Endothelial cell of umbilical vein (primary cell): ENCODE results near the gene TSR3. TPM values are rescaled to one million over a fixed set of nuclear protein-coding genes. Genes with fewer than 3 reads are reported as not detected.

ENCODE experiments used
- BruUV-seq: library from RNA; stranded (reverse); fragments of 400-500 nt; replicated peaks from 2 replicates; lab custom pipeline; 2021; lab: Mats Ljungman, UMichigan
- CTCF ChIA-PET: fragments of 300-600, 350-600 bp; sonication (Branson Sonifier 250); formaldehyde crosslinking; loops from one replicate; lab custom pipeline; 2021; ENCODE audit warnings: antibody characterized with exemption, inconsistent platforms; lab: Charles Lee
- POLR2A ChIA-PET: fragments of 300-600, 350-600 bp; sonication (Branson Sonifier 250); formaldehyde crosslinking; loops from one replicate; lab custom pipeline; 2021; ENCODE audit warnings: antibody characterized with exemption, inconsistent platforms; lab: Charles Lee
- DNase-seq: peaks from one replicate; pipeline ENCODE4 v3.0.0-alpha.2; 2011; ENCODE audit warnings: low read depth, low spot score
- FAIRE-seq: peaks from 2 replicates; lab custom pipeline; 2011; peaks lifted over from hg19 to GRCh38; lab: Jason Lieb, UNC
- H2AFZ ChIP-seq: 2 replicates; pipeline ENCODE4 v1.6.0; 2012; ENCODE audit warnings: low read depth, low read length, control low read depth, inconsistent platforms
- H3K27ac ChIP-seq: 2 replicates; pipeline ENCODE4 v1.5.1; 2011; ENCODE audit warnings: low read depth, mild to moderate bottlenecking, control low read depth, low read length, moderate library complexity; ENCODE audit not compliant: insufficient read depth
- H3K27me3 ChIP-seq, 2 experiments: 2 replicates each; pipeline versions ENCODE4 v1.6.0 to v1.6.1; 2011; ENCODE audit warnings: low read length in 2 of 2, mixed read lengths in 1 of 2; ENCODE audit not compliant: control insufficient read depth in 2 of 2, insufficient read depth in 2 of 2
- H3K36me3 ChIP-seq, 2 experiments: 2 replicates in 1 of 2; 3 replicates in 1 of 2; pipeline ENCODE4 v1.5.1; 2011; ENCODE audit warnings: low read length in 2 of 2, mild to moderate bottlenecking in 1 of 2, moderate library complexity in 1 of 2; ENCODE audit not compliant: control insufficient read depth in 2 of 2, insufficient read depth in 2 of 2; ENCODE audit errors: extremely low read depth in 1 of 2
- H3K4me1 ChIP-seq: 3 replicates; pipeline ENCODE4 v1.5.1; 2011; ENCODE audit warnings: mild to moderate bottlenecking, low read length; ENCODE audit not compliant: control insufficient read depth, insufficient read depth; ENCODE audit errors: extremely low read depth
- H3K4me2 ChIP-seq: 2 replicates; pipeline ENCODE4 v1.6.1; 2011; ENCODE audit warnings: low read length, control low read depth, mixed read lengths; ENCODE audit not compliant: insufficient read depth
- H3K4me3 ChIP-seq, 3 experiments: fragments of 200-600 bp in 1 of 3; sonication (generic), shearing (Covaris generic) in 1 of 3; replicated peaks in 1 of 3; 2 replicates each; pipeline ENCODE4 v1.5.1; 2011 to 2016; ENCODE audit warnings: control low read depth in 3 of 3, low read length in 3 of 3, mild to moderate bottlenecking in 2 of 3, inconsistent platforms in 1 of 3, low read depth in 1 of 3, moderate library complexity in 1 of 3; ENCODE audit not compliant: insufficient read depth in 1 of 3
- H3K79me2 ChIP-seq: 2 replicates; pipeline ENCODE4 v1.6.0; 2012; ENCODE audit warnings: low read length, inconsistent platforms; ENCODE audit not compliant: control insufficient read depth, insufficient read depth
- H3K9ac ChIP-seq: replicated peaks from 2 replicates; pipeline ENCODE3; 2011; ENCODE audit warnings: low read length, control low read depth; ENCODE audit not compliant: insufficient read depth; ENCODE audit errors: extremely low read depth
- H3K9me1 ChIP-seq: replicated peaks from 3 replicates; pipeline ENCODE4 v1.6.0; 2011; ENCODE audit warnings: mild to moderate bottlenecking, low read length; ENCODE audit not compliant: control insufficient read depth, insufficient read depth; ENCODE audit errors: extremely low read depth
- H3K9me3 ChIP-seq: replicated peaks from 2 replicates; pipeline ENCODE4 v1.5.1; 2012; ENCODE audit warnings: low read length, inconsistent platforms; ENCODE audit not compliant: control insufficient read depth, insufficient read depth
- H4K20me1 ChIP-seq: replicated peaks from 2 replicates; pipeline ENCODE3; 2011; ENCODE audit warnings: mild to moderate bottlenecking, low read length; ENCODE audit not compliant: control insufficient read depth, insufficient read depth; ENCODE audit errors: extremely low read depth
- EZH2 ChIP-seq: IDR thresholded peaks from 2 replicates; pipeline ENCODE4 v1.6.1; 2012; ENCODE audit warnings: borderline replicate concordance, low read depth, mild to moderate bottlenecking, moderate library complexity, low read length, inconsistent platforms; ENCODE audit not compliant: severe bottlenecking
- FOS ChIP-seq: IDR thresholded peaks from 2 replicates; pipeline ENCODE4 v1.6.1; 2011; ENCODE audit warnings: mild to moderate bottlenecking, low read length, moderate library complexity, borderline replicate concordance; ENCODE audit not compliant: insufficient read depth
- GATA2 ChIP-seq: IDR thresholded peaks from 2 replicates; pipeline ENCODE4 v1.7.0; 2011; ENCODE audit warnings: low read depth, mild to moderate bottlenecking, moderate library complexity, mixed read lengths, low read length; ENCODE audit not compliant: insufficient read length, insufficient read depth
- JUN ChIP-seq: IDR thresholded peaks from 2 replicates; pipeline ENCODE4 v1.6.1; 2011; ENCODE audit warnings: borderline replicate concordance, low read depth; ENCODE audit not compliant: insufficient read length, insufficient read depth
- MYC ChIP-seq: IDR thresholded peaks from one replicate; pipeline ENCODE4 v1.6.1; 2011; ENCODE audit warnings: mild to moderate bottlenecking, low read depth, low read length
- POLR2A ChIP-seq: IDR thresholded peaks from 2 replicates; pipeline ENCODE4 v1.6.1; 2012; ENCODE audit warnings: low read depth, mild to moderate bottlenecking, control low read depth, low read length
- POLR2AphosphoS5 ChIP-seq: IDR thresholded peaks from 2 replicates; pipeline ENCODE4 v1.6.1; 2012; ENCODE audit warnings: low read depth, mild to moderate bottlenecking, control low read depth, low read length, moderate library complexity; ENCODE audit not compliant: insufficient read depth
- dilution Hi-C: fragments of 300-500 bp; cut with MboI; formaldehyde crosslinking; loops from one replicate; pipeline ENCODE4 v1.15.0; 2019; ENCODE audit warnings: low sequenced_read_pairs; ENCODE audit not compliant: extremely low pct_ligation_motif_present
- intact Hi-C: fragments of 100-400 bp; cut with micrococcal nuclease; formaldehyde crosslinking; loops from one replicate; pipeline ENCODE4 v1.10.0; 2022
- polyA plus RNA-seq, 4 experiments: library from polyadenylated mRNA; depleted of rRNA in 3 of 4; stranded (reverse) in 3 of 4; unstranded in 1 of 4; fragments of >200 nt; gene quantifications; 2 replicates each; pipeline versions ENCODE4 v1.2.1 to v1.2.3, GENCODE V29; 2011 to 2012; ENCODE audit warnings: missing spikeins in 1 of 4
- total RNA-seq: library from RNA; stranded (reverse); gene quantifications from 2 replicates; pipeline ENCODE4 v1.2.3, GENCODE V29; 2021
- TF ChIP-seq, protein P1 (sequence below), 2 donors: IDR thresholded peaks; 1 replicate in 1 of 2; 2 replicates in 1 of 2; pipeline ENCODE4 v1.5.1; 2011; ENCODE audit warnings: low read length in 2 of 2, mild to moderate bottlenecking in 2 of 2, moderate library complexity in 2 of 2, control low read depth in 1 of 2, inconsistent platforms in 1 of 2, low read depth in 1 of 2; ENCODE audit not compliant: insufficient read depth in 1 of 2; ENCODE audit errors: extremely low read depth in 1 of 2

The TSR3 gene
- total and polyA plus RNA-seq, 2 donors (not counting 3 experiments of a cell fraction or from before 2014, with no cell fraction given) = 65.4 to 82.7 TPM

DNA sequence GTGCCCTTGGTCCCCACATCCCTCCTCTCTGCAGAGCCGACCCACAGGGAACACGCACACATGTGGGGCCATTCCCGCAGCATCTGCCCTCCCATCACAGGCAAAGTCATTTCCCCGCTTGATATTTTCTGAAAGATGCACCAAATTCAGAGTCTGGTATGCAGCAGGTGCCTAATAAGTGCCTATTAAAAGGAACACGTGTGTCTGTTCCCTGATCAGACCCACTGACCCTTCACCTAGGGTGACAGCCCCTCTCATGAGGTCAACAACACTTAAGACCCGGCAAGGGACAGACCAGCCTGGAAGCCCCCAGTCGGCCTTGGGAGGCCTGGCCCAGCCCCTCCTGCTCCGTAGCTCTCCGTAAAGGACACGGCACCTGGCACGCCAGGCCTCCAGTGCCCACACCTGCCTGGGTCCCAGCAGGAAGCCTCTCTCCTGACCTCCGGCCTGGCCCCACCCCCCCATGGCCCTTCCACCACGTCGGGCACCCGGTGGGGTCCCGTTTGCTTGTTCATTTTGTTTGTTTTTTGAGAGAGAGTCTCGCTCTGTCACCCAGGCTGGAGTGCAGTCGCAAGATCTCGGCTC lies 42.8 kb upstream of the TSR3 start:
- no peaks in the 10 kb centered on the region for H3K4me1 ChIP-seq
- ChIA-PET CTCF (no interaction called here), POLR2A (no interaction called here)
- DNase-seq (no peak), FAIRE-seq (no peak)
- no peak overlapping the region for H3K4me2 ChIP-seq
- H3K4me3 ChIP-seq = no peak overlapping the region
- H3K27ac ChIP-seq = no peak overlapping the region
- H3K27me3 ChIP-seq = no peaks in the 10 kb centered on the region
- H2AFZ ChIP-seq = no peak overlapping the region
- no peaks in the 10 kb centered on the region for H3K79me2 ChIP-seq
- H3K9me1 ChIP-seq = no peaks in the 10 kb centered on the region
- no peaks in the 10 kb centered on the region for H4K20me1 ChIP-seq
- intact Hi-C loops = no loop called here
- dilution Hi-C loops = no loop called here
- no peak for TF ChIP-seq EZH2
- TF ChIP-seq GATA2 = no peak
- no peak for TF ChIP-seq JUN
- TF ChIP-seq POLR2AphosphoS5 = no peak
- H3K36me3 ChIP-seq = peaks cover 0 to 30% of the 10 kb centered on the region in 2 experiments
- no peak overlapping the region for H3K9ac ChIP-seq
- H3K9me3 ChIP-seq = no peaks in the 10 kb centered on the region
- no TSS peak for BruUV-seq

DNA sequence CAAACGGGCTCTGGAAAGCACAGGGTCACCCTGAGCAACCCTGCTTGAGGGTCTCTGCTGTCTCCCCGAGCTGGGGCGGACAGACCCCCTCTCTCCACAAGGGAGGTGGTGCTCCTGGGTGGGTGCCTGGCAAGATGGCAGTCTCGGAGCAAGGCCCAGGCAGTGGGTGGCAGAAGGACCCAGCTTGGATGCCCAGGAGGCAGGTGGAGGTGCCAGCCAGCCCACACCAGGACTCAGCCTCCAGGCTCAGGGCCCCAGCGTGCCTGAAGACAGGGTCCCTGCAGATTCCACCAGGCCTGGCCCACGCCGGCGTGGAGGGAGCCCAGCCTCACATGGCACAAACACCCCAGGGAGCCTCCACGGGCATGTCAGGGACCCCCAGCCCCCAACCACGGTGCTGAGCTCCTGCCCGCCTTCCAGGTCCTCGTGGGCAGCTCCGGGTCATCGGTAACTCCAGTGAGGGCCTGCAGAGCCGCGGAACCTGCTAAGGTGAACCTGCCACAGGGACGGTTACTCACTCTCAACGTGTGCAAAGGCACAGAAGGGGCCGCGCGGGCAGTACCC lies 42.0 kb upstream of the TSR3 start:
- POLR2A ChIA-PET = no interaction called here
- no peaks in the 10 kb centered on the region for H3K27me3 ChIP-seq
- H3K4me1 ChIP-seq = no peaks in the 10 kb centered on the region
- CTCF ChIA-PET = interaction anchor here (1.3 kb wide), 1 partner anchor 30 kb away, joined by 4 read pairs; no protein-coding TSS in a partner anchor
- TF ChIP-seq POLR2AphosphoS5 = no peak
- no peak for TF ChIP-seq POLR2A
- no peak for TF ChIP-seq JUN
- TF ChIP-seq GATA2 = no peak
- no peak for TF ChIP-seq MYC
- TF ChIP-seq EZH2 = no peak
- TF ChIP-seq FOS = no peak
- TF ChIP-seq, protein P1, sequence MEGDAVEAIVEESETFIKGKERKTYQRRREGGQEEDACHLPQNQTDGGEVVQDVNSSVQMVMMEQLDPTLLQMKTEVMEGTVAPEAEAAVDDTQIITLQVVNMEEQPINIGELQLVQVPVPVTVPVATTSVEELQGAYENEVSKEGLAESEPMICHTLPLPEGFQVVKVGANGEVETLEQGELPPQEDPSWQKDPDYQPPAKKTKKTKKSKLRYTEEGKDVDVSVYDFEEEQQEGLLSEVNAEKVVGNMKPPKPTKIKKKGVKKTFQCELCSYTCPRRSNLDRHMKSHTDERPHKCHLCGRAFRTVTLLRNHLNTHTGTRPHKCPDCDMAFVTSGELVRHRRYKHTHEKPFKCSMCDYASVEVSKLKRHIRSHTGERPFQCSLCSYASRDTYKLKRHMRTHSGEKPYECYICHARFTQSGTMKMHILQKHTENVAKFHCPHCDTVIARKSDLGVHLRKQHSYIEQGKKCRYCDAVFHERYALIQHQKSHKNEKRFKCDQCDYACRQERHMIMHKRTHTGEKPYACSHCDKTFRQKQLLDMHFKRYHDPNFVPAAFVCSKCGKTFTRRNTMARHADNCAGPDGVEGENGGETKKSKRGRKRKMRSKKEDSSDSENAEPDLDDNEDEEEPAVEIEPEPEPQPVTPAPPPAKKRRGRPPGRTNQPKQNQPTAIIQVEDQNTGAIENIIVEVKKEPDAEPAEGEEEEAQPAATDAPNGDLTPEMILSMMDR (IDR thresholded peaks at IDR 0.05; ENCODE audit: extremely low read depth in 1 of 2, insufficient read depth in 1 of 2, low read depth in 1 of 2, low read length in 2 of 2) = no peak
- H3K27ac ChIP-seq = no peak overlapping the region
- no peak overlapping the region for H2AFZ ChIP-seq
- no TSS peak for BruUV-seq
- H3K9me1 ChIP-seq = no peaks in the 10 kb centered on the region
- no peaks in the 10 kb centered on the region for H3K79me2 ChIP-seq
- intact Hi-C loops (no loop called here), dilution Hi-C loops (no loop called here)
- H3K36me3 ChIP-seq = peaks cover 0 to 25% of the 10 kb centered on the region in 2 experiments
- no peaks in the 10 kb centered on the region for H4K20me1 ChIP-seq
- H3K9me3 ChIP-seq = no peaks in the 10 kb centered on the region
- no peak for DNase-seq
- no peak overlapping the region for H3K4me3 ChIP-seq
- no peak overlapping the region for H3K4me2 ChIP-seq
- H3K9ac ChIP-seq = no peak overlapping the region
- no peak for FAIRE-seq
